Measurements from ENCODE around the gene SLC22A23.
"Not testable (repeated sequence)": the region's sequence is repeated elsewhere in the genome, so short reads cannot be mapped to it uniquely, and the experiment has no call there.

The SLC22A23 gene

GRCh38 chr6:3385660-3386151 lies 71.1 kb downstream of the SLC22A23 start:
- no peak for DNase-seq (ENCODE audit: low read depth in 2 of 2)

DNA sequence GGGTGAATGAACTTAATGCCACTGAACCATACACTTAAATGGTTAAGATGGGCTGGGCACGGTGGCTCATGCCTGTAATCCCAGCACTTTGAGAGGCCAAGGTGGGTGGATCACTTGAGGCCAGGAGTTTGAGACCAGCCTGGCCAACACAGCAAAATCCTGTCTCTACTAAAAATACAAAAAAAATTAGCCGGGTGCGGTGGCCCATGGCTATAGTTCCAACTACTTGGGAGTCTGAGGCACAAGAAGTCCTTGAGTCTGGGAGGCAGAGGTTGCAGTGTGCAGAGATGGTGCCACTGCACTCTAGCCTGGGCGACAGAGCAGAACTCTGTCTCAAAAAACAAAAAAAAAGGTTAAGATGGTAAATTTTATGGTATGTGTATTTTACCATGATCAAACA lies 71.7 kb downstream of the SLC22A23 start:
- DNase-seq (ENCODE audit: low read depth in 2 of 2) = not testable (repeated sequence)

GRCh38 chr6:3384241-3385143 lies 72.4 kb downstream of the SLC22A23 start:
- DNase-seq (ENCODE audit: low read depth in 2 of 2) = no peak

DNA sequence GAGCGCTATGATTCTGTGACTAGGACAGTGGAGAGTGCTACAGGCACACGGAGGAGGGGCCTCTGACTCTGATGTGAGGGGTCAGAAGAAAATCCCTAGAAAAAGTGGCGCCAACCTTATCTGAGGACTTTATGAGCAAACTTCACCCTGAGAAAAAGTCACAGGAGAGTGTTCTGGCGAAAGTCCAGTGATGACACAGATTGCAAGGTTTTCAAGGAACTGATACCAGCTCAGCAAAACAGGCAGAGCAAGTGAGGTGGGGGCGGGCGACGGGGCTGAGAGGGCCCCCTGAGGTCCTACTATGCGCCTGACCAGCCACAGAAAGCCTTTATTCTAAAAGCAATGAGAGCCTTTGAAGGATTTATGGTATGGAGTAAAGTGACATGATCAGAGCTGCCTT lies 73.3 kb downstream of the SLC22A23 start:
- no peak for DNase-seq (ENCODE audit: low read depth in 2 of 2)

DNA sequence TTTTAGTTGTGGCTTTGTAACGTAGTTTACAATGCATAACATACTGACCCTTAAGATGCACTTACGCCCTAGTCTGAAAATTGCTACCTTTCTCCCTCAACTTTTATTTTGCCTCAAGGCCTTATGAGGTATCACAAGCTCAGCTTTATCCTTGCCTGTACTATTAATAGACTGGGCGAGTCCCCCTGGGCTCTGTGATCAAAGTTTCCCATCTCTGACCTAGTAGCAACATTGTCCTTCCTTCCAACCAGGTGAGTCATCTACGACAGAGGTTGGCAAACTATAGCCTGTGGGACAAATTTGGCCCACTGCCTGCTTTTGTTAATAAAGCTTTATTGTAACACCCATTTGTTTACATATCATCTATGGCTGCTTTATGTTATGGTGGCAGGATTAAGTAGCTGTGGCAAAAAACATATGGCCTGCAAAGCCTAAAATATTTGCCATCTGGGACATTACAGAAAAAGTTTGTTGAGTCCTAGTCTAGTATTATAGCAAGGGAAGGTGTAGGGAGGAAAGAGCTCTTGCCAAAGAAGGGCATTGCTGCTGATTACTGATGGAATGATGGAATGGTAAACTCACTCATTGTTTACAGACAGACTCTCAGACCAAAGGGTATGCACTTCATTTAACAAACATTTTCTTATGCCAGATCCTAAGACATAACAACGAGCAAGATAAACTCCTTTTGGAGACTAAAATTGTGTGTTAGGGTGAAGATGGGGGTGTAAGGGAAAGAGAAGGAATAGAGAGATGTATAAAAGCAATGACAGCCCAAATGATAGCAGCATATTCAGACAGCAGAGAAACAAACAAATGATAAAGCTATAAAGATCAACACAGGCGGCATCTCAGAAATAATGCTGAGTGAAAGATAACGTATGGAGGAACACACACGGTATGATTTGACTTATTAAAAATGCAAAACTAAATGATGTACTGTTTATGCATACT lies 74.2 kb downstream of the SLC22A23 start:
- DNase-seq (ENCODE audit: low read depth in 2 of 2) = no peak

- DNase-seq (ENCODE audit: low read depth in 2 of 2) = no peak
These were observed 75.5 kb downstream of the SLC22A23 start for GRCh38 chr6:3381233-3381921.

- DNase-seq (ENCODE audit: low read depth in 2 of 2) = no peak
These were observed 76.3 kb downstream of the SLC22A23 start for GRCh38 chr6:3380344-3381232.

- DNase-seq (ENCODE audit: low read depth in 2 of 2) = no peak
These were observed 77.3 kb downstream of the SLC22A23 start for GRCh38 chr6:3379482-3380060.

DNA sequence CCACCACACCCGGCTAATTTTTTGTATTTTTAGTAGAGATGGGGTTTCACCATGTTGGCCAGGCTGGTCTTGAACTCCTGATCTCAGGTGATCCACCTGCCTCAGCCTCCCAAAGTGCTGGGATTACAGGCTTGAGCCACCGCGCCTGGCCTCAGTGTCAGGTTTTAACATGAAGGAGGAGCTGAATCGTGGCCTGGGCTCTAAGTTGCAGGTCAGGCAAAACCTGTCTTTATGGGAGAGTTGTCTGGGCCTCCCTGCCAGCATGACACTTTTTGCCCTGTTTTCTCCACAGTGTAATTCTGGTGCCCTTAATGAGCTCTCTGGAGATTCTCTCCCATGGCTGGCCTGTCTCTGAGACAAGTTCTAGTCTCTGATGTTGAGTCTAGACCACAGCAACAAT lies 78.0 kb downstream of the SLC22A23 start:
- DNase-seq (ENCODE audit: low read depth in 2 of 2) = not testable (repeated sequence)

DNA sequence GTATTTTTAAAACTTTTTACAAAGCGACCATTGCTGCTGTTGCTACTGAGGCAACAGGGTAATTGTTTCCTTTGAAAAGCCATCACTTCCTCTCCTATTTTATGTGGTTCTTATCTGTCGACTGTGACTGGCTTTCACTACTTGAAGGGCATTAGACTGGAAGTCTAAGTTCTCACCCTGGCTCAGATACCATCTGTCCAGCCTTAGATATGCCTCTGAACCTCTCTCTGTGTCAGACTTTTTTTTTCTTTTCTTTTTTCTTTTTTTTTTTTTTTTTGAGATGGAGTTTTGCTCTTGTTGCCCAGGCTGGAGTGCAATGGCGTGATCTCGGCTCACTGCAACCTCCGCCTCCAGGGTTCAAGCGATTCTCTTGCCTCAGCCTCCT lies 78.5 kb downstream of the SLC22A23 start:
- not testable (repeated sequence) for DNase-seq (ENCODE audit: low read depth in 2 of 2)

- DNase-seq (ENCODE audit: low read depth in 2 of 2) = no peak
These were observed 79.1 kb downstream of the SLC22A23 start for GRCh38 chr6:3377536-3378397.

DNA sequence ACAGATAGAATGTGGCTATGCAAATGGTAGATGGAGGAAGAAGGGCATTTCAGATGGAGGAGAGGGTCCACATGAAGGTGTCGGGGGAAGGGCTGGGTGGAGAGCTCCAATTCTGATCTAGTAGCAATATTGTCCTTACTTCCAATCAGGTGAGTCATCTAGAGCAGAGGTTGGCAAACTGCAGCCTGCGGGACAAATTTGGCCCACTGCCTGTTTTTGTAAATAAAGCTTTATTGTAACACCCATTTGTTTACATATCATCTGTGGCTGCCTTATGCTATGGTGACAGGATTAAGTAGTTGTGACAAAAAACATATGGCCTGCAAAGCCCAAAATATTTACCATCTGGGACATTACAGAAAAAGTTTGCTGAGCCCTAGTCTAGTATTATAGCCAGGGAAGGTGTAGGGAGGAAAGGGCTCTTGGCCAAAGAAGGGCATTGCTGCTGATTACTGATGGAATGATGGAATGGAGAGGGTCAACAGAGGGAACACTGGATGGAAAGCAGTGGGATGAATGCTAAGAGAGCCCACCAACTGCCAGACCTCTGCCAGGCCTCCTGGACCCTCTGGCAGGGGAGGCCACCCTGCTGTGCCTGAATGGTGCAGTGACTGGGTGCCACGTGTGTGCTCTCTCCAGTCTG lies 79.8 kb downstream of the SLC22A23 start:
- no peak for DNase-seq (ENCODE audit: low read depth in 2 of 2)

DNA sequence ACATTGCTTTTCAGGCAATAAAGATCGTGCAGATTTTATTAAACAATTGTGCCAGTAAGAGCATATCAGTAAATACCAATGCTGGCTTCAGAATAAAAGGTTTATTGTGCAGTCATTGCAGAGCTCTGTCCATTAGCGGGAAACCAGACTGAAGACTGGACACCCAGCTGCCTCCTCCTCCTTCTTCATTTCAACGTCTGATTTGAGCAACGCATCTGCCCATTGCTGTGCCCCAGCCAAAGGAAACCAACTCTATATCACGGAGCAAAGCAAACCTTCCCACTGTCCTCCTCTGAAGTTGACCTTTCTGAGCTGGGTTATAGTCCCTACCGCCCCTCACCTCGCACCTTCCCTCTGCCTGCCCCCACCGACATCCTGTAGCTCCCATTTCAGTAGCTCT lies 80.8 kb downstream of the SLC22A23 start:
- no peak for DNase-seq (ENCODE audit: low read depth in 2 of 2)

DNA sequence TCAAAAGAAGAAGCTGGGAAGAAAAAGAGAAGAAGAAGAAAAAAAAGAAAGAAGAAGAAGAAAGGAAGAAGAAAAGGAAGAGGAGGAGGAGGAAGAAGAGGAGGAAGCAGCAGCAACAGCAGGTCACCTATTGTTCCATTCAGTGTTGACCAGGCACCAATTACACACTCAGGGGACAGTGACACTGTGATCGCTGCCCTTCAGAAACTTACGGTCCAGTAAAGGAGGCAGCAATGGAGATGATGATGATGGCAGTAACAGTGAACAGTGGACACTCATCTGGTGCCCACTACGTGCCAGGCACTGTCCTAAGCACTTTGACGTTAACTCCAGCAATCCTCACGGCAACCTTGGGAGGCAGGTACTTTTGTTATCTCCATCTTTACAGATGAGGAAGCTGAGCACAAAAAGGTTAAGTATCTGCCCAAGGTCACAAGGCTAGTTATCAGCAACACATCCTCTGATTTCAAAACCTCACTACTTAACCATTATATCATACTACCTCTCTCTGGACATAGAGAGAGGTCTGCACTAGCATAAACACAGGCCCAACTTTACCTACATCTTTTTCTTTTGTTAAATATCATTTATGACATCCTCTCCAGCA lies 83.2 kb downstream of the SLC22A23 start:
- DNase-seq (ENCODE audit: low read depth in 2 of 2) = no peak

GRCh38 chr6:3372912-3373554 lies 83.8 kb downstream of the SLC22A23 start:
- DNase-seq (ENCODE audit: low read depth in 2 of 2) = no peak

DNA sequence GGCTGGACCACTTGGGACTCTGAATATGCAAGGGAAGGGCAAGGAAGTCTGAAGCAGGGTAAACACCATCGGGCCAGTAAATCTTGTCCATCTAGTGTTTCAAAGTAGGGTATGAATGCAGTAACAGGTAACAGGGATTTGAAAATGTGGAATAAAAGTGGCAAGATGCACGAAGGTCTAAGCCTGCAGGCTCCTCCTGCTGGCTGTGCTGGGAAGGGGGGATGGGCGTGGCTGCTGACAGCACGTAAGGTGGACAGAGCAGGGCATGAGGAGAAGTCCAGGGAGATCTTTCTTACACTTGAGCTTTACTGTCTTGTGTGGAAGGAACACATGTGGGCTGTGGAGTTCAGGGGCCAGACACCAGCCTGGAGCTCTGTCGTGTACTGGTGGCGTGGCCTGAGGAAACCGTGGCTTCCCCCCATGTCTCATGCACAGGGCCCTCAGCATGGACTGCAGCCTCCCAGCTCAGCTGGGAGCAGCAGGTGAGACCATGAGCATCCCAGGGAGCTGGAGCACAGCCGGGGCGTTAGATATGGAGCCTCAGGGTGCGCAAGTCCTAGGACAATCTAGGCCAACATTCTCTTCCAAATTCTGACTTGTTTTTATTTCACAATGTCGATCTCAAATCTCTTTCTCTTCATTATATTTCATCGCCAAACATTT lies 84.5 kb downstream of the SLC22A23 start:
- no peak for DNase-seq (ENCODE audit: low read depth in 2 of 2)

DNA sequence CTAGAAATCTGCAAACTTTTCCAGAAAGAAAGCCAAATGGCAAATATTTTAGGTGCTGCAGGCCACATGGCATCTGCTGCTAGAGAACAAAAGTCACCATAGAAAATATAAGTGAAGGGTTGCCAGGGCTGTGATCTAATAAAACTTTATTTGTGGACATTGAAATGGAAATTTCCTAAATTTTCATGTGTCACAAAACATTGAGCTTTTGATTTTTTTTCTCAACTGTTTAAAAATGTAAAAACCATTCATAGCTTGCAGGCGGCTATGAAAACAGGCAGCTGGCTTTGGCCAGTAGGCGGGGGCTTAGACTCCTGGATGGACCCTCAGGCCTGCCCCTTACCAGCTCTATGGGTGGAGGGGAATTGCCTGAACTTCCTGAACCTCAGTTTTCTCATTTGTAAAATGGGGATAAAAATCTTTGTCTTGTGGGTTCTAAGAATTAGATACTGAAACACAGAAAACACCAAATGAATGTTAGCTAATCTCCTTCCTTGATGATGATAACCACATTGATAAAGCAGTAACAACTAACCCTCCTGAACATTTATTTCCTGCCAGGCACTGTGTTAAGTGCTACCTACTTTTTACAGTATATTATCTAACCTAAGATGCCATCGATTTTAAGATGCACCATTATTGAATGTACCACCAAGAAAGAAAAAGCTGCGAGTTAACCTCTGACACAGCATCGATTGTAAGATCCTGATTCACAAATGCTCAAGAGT lies 85.5 kb downstream of the SLC22A23 start:
- no peak for DNase-seq (ENCODE audit: low read depth in 2 of 2)

Data from stimulated activated CD4-positive, alpha-beta T cell treated with anti-CD3 and anti-CD28 coated beads, Interleukin-4, amount 100 ng/mL, for 48 hours (primary cell).